ENCODE data around the gene TMEM221. TPM values are rescaled to one million over a fixed set of nuclear protein-coding genes. Genes with fewer than 3 reads are reported as not detected.

The TMEM221 gene
- total and polyA plus RNA-seq, 2 experiments from 2014 or later = 0.22 to 0.30 TPM

- H3F3A ChIP-seq (ENCODE audit: insufficient read depth) = 0 out of 2 replicates have a peak, but pooled peaks cover 8% of the 10 kb centered on the region
- WGBS, 2 experiments (ENCODE audit: low coverage in 1 of 2, low lambda C conversion rate in 2 of 2, missing lambda C conversion rate in 2 of 2) = 30 to 41% methylated on average over 3 of the region's 3 CpGs
- peak overlapping the region; percentile 85 for H3K27ac ChIP-seq
- H3K4me3 ChIP-seq = peak overlapping the region; percentile 78
- H4K20me1 ChIP-seq (ENCODE audit: insufficient read depth) = no peaks in the 10 kb centered on the region
- H3K36me3 ChIP-seq (ENCODE audit: low read depth) = no peaks in the 10 kb centered on the region
- no peaks in the 10 kb centered on the region for H3K9me3 ChIP-seq (ENCODE audit: low read depth)
- peak overlapping the region; percentile 82 for H3K4me2 ChIP-seq (ENCODE audit: unreplicated experiment)
- TF ChIP-seq EZH2phosphoT487 (IDR thresholded peaks at IDR 0.05; ENCODE audit: insufficient read depth, low read depth) (no peak), EZH2 (IDR thresholded peaks at IDR 0.05; ENCODE audit: insufficient read depth, poor library complexity, severe bottlenecking) (no peak)
- in situ Hi-C loops (cut with MboI) = no loop called here
- no peak for DNase-seq
- H3K4me1 ChIP-seq (ENCODE audit: insufficient read depth) = peaks cover 3% of the 10 kb centered on the region; the same call in 1 of the 2 replicates
- H3K79me2 ChIP-seq (ENCODE audit: insufficient read depth) = no peaks in the 10 kb centered on the region
- H2AFZ ChIP-seq = peak overlapping the region; percentile 96
- H3K27me3 ChIP-seq (replicated peaks; ENCODE audit: insufficient read depth) = no peaks in the 10 kb centered on the region; the same call in 1 of the 2 replicates
- peak overlapping the region; percentile 79 for H3K9ac ChIP-seq
- no peaks in the 10 kb centered on the region for H3K9me2 ChIP-seq (ENCODE audit: insufficient read depth)
These were observed 29.8 kb downstream of the TMEM221 start for GRCh38 chr19:17418710-17419109.

GRCh38 chr19:17415121-17415520, 33.3 kb downstream of the TMEM221 start:
- no peaks in the 10 kb centered on the region for H3K79me2 ChIP-seq (ENCODE audit: insufficient read depth)
- no peaks in the 10 kb centered on the region for H3K36me3 ChIP-seq (ENCODE audit: low read depth)
- H3K9me3 ChIP-seq (ENCODE audit: low read depth) = no peaks in the 10 kb centered on the region
- DNase-seq = no peak
- no peak overlapping the region for H3K27ac ChIP-seq
- H2AFZ ChIP-seq = peak overlapping the region; percentile 91; the same call in 1 of the 2 replicates
- no peak for TF ChIP-seq EZH2 (IDR thresholded peaks at IDR 0.05; ENCODE audit: insufficient read depth, poor library complexity, severe bottlenecking)
- TF ChIP-seq EZH2phosphoT487 (IDR thresholded peaks at IDR 0.05; ENCODE audit: insufficient read depth, low read depth) = no peak
- no peak overlapping the region for H3K9ac ChIP-seq
- H3K4me1 ChIP-seq (ENCODE audit: insufficient read depth) = peaks cover 3% of the 10 kb centered on the region; the same call in 1 of the 2 replicates
- WGBS, 2 experiments (ENCODE audit: low coverage in 1 of 2, low lambda C conversion rate in 2 of 2, missing lambda C conversion rate in 2 of 2) = 69 to 74% methylated on average over 6 of the region's 6 CpGs
- H3K9me2 ChIP-seq (ENCODE audit: insufficient read depth) = no peaks in the 10 kb centered on the region
- H3K4me3 ChIP-seq = no peak overlapping the region
- no peaks in the 10 kb centered on the region; the same call in 1 of the 2 replicates for H3K27me3 ChIP-seq (replicated peaks; ENCODE audit: insufficient read depth)
- peak overlapping the region; percentile 62 for H3K4me2 ChIP-seq (ENCODE audit: unreplicated experiment)
- 0 out of 2 replicates have a peak, but pooled peaks cover 8% of the 10 kb centered on the region for H3F3A ChIP-seq (ENCODE audit: insufficient read depth)
- in situ Hi-C loops (cut with MboI) = no loop called here
- no peaks in the 10 kb centered on the region for H4K20me1 ChIP-seq (ENCODE audit: insufficient read depth)

GRCh38 chr19:17414097-17414496, 34.4 kb downstream of the TMEM221 start:
- Histone ChIP-seq H3K27me3 (replicated peaks; ENCODE audit: insufficient read depth) (no peaks in the 10 kb centered on the region; the same call in 1 of the 2 replicates), H3K4me3 (no peak overlapping the region), H4K20me1 (ENCODE audit: insufficient read depth) (no peaks in the 10 kb centered on the region), H3K9ac (no peak overlapping the region), H2AFZ (no peak overlapping the region), H3K79me2 (ENCODE audit: insufficient read depth) (no peaks in the 10 kb centered on the region), H3K4me1 (ENCODE audit: insufficient read depth) (peaks cover 3% of the 10 kb centered on the region; the same call in 1 of the 2 replicates), H3F3A (ENCODE audit: insufficient read depth) (0 out of 2 replicates have a peak, but pooled peaks cover 4% of the 10 kb centered on the region), H3K9me3 (ENCODE audit: low read depth) (no peaks in the 10 kb centered on the region), H3K27ac (no peak overlapping the region), H3K4me2 (ENCODE audit: unreplicated experiment) (no peak overlapping the region), H3K36me3 (ENCODE audit: low read depth) (no peaks in the 10 kb centered on the region), H3K9me2 (ENCODE audit: insufficient read depth) (no peaks in the 10 kb centered on the region)
- in situ Hi-C loops (cut with MboI) = no loop called here
- no peak for TF ChIP-seq EZH2phosphoT487 (IDR thresholded peaks at IDR 0.05; ENCODE audit: insufficient read depth, low read depth)
- TF ChIP-seq EZH2 (IDR thresholded peaks at IDR 0.05; ENCODE audit: insufficient read depth, poor library complexity, severe bottlenecking) = no peak
- DNase-seq = no peak
- 71 to 78% methylated on average over 8 of the region's 8 CpGs for WGBS, 2 experiments (ENCODE audit: low coverage in 1 of 2, low lambda C conversion rate in 2 of 2, missing lambda C conversion rate in 2 of 2)

- in situ Hi-C loops (cut with MboI) = no loop called here
- no peaks in the 10 kb centered on the region for H3K79me2 ChIP-seq (ENCODE audit: insufficient read depth)
- no peak overlapping the region for H3K4me3 ChIP-seq
- TF ChIP-seq EZH2 (IDR thresholded peaks at IDR 0.05; ENCODE audit: insufficient read depth, poor library complexity, severe bottlenecking) (no peak), EZH2phosphoT487 (IDR thresholded peaks at IDR 0.05; ENCODE audit: insufficient read depth, low read depth) (no peak)
- WGBS, 2 experiments (ENCODE audit: low coverage in 1 of 2, low lambda C conversion rate in 2 of 2, missing lambda C conversion rate in 2 of 2) = 77 to 79% methylated on average over 11 of the region's 11 CpGs
- no peak overlapping the region for H3K27ac ChIP-seq
- no peak overlapping the region for H2AFZ ChIP-seq
- no peak overlapping the region for H3K9ac ChIP-seq
- no peaks in the 10 kb centered on the region; the same call in 1 of the 2 replicates for H3K27me3 ChIP-seq (replicated peaks; ENCODE audit: insufficient read depth)
- H3F3A ChIP-seq (ENCODE audit: insufficient read depth) = no peaks in the 10 kb centered on the region
- H3K4me1 ChIP-seq (ENCODE audit: insufficient read depth) = 0 out of 2 replicates have a peak, but pooled peaks cover 3% of the 10 kb centered on the region
- H3K9me2 ChIP-seq (ENCODE audit: insufficient read depth) = no peaks in the 10 kb centered on the region
- no peaks in the 10 kb centered on the region for H3K9me3 ChIP-seq (ENCODE audit: low read depth)
- H3K36me3 ChIP-seq (ENCODE audit: low read depth) = no peaks in the 10 kb centered on the region
- H4K20me1 ChIP-seq (ENCODE audit: insufficient read depth) = no peaks in the 10 kb centered on the region
- no peak overlapping the region for H3K4me2 ChIP-seq (ENCODE audit: unreplicated experiment)
- DNase-seq = no peak
These were observed 36.7 kb downstream of the TMEM221 start for GRCh38 chr19:17411801-17412200.

All from GM23248 (cell line).